DOHH2 (cell line): Measurements from ENCODE around the gene WASF2.

Experiments used
- H3F3A ChIP-seq: fragments of 200-600 bp; sonication (generic), shearing (Covaris generic); 2 replicates; pipeline ENCODE4 v1.6.0; 2016; ENCODE audit warnings: antibody characterized with exemption, mild to moderate bottlenecking; ENCODE audit not compliant: control insufficient read depth, insufficient read depth
- H3K27ac ChIP-seq: fragments of 200-600 bp; sonication (generic); 2 replicates; pipeline ENCODE4 v1.5.1; 2014; ENCODE audit warnings: low read depth, mild to moderate bottlenecking, low read length, moderate library complexity
- H3K27me3 ChIP-seq: fragments of 200-600 bp; sonication (generic); 2 replicates; pipeline ENCODE4 v1.6.1; 2014; ENCODE audit warnings: mild to moderate bottlenecking, low read length, mixed read lengths; ENCODE audit not compliant: control insufficient read depth
- H3K36me3 ChIP-seq: fragments of 200-600 bp; sonication (generic); 2 replicates; pipeline ENCODE4 v1.6.1; 2014; ENCODE audit warnings: mild to moderate bottlenecking, low read length, moderate library complexity, mixed read lengths; ENCODE audit not compliant: control insufficient read depth
- H3K4me1 ChIP-seq: fragments of 200-600 bp; sonication (generic); 2 replicates; pipeline ENCODE4 v1.6.1; 2014; ENCODE audit warnings: mild to moderate bottlenecking, low read length, mixed read lengths; ENCODE audit not compliant: control insufficient read depth
- H3K4me2 ChIP-seq: fragments of 200-600 bp; sonication (generic); 2 replicates; pipeline ENCODE4 v1.6.0; 2014; ENCODE audit warnings: mild to moderate bottlenecking, low read length, moderate library complexity
- H3K4me3 ChIP-seq: fragments of 200-600 bp; sonication (generic); 2 replicates; pipeline ENCODE4 v1.5.1; 2014; ENCODE audit warnings: mild to moderate bottlenecking, low read length, mixed read lengths
- H3K79me2 ChIP-seq: fragments of 200-600 bp; sonication (generic); 2 replicates; pipeline ENCODE4 v1.6.1; 2014; ENCODE audit warnings: mild to moderate bottlenecking, low read length, mixed read lengths; ENCODE audit not compliant: control insufficient read depth
- H3K9me2 ChIP-seq: fragments of 200-600 bp; sonication (generic); replicated peaks from 2 replicates; pipeline ENCODE4 v1.6.1; 2014; ENCODE audit warnings: mild to moderate bottlenecking, low read length, mixed read lengths; ENCODE audit not compliant: control insufficient read depth
- H3K9me3 ChIP-seq: fragments of 200-600 bp; sonication (generic); 2 replicates; pipeline ENCODE4 v1.6.1; 2014; ENCODE audit warnings: antibody characterized with exemption, low read length, mixed read lengths; ENCODE audit not compliant: control insufficient read depth, insufficient read depth
- H4K20me1 ChIP-seq: fragments of 200-600 bp; sonication (generic); 2 replicates; pipeline ENCODE4 v1.6.0; 2014; ENCODE audit warnings: low read depth, mild to moderate bottlenecking, antibody characterized with exemption, low read length, moderate library complexity; ENCODE audit not compliant: control insufficient read depth, insufficient read depth
- CTCF ChIP-seq: fragments of 200-600 bp; sonication (generic); IDR thresholded peaks from one replicate; pipeline ENCODE4 v1.5.1; 2014; ENCODE audit warnings: antibody characterized with exemption, mild to moderate bottlenecking, low read depth, low read length; ENCODE audit not compliant: poor library complexity, severe bottlenecking
- EZH2phosphoT487 ChIP-seq: fragments of 200-600 bp; sonication (generic); IDR thresholded peaks from 2 replicates; pipeline ENCODE4 v1.6.1; 2017; ENCODE audit warnings: borderline replicate concordance, mild to moderate bottlenecking, antibody characterized with exemption, low read length, moderate library complexity, mixed read lengths

The WASF2 gene

GRCh38 chr1:27530192-27530591 lies 40.2 kb upstream of the WASF2 start:
- H3K79me2 ChIP-seq = peaks cover 9% of the 10 kb centered on the region
- no peak overlapping the region for H3K4me3 ChIP-seq
- H4K20me1 ChIP-seq = no peaks in the 10 kb centered on the region
- TF ChIP-seq EZH2phosphoT487 (no peak), CTCF (no peak)
- peaks cover 53% of the 10 kb centered on the region for H3K4me1 ChIP-seq
- H3K9me2 ChIP-seq = no peaks in the 10 kb centered on the region
- H3K27me3 ChIP-seq = peaks cover 2% of the 10 kb centered on the region; the same call in 1 of the 2 replicates
- H3K9me3 ChIP-seq = no peaks in the 10 kb centered on the region
- no peak overlapping the region for H3K27ac ChIP-seq
- H3K36me3 ChIP-seq = no peaks in the 10 kb centered on the region
- H3F3A ChIP-seq = peaks cover 24% of the 10 kb centered on the region
- no peak overlapping the region for H3K4me2 ChIP-seq

- no peak overlapping the region for H3K4me2 ChIP-seq
- H4K20me1 ChIP-seq = no peaks in the 10 kb centered on the region
- H3F3A ChIP-seq = peaks cover 27% of the 10 kb centered on the region
- no peak overlapping the region for H3K4me3 ChIP-seq
- no peaks in the 10 kb centered on the region for H3K9me3 ChIP-seq
- peaks cover 2% of the 10 kb centered on the region; the same call in 1 of the 2 replicates for H3K27me3 ChIP-seq
- no peak overlapping the region for H3K27ac ChIP-seq
- no peaks in the 10 kb centered on the region for H3K36me3 ChIP-seq
- H3K4me1 ChIP-seq = peaks cover 58% of the 10 kb centered on the region
- no peaks in the 10 kb centered on the region for H3K9me2 ChIP-seq
- H3K79me2 ChIP-seq = peaks cover 9% of the 10 kb centered on the region
- TF ChIP-seq EZH2phosphoT487 (no peak), CTCF (no peak)
Observed at GRCh38 chr1:27529704-27530018, 39.7 kb upstream of the WASF2 start.

DNA sequence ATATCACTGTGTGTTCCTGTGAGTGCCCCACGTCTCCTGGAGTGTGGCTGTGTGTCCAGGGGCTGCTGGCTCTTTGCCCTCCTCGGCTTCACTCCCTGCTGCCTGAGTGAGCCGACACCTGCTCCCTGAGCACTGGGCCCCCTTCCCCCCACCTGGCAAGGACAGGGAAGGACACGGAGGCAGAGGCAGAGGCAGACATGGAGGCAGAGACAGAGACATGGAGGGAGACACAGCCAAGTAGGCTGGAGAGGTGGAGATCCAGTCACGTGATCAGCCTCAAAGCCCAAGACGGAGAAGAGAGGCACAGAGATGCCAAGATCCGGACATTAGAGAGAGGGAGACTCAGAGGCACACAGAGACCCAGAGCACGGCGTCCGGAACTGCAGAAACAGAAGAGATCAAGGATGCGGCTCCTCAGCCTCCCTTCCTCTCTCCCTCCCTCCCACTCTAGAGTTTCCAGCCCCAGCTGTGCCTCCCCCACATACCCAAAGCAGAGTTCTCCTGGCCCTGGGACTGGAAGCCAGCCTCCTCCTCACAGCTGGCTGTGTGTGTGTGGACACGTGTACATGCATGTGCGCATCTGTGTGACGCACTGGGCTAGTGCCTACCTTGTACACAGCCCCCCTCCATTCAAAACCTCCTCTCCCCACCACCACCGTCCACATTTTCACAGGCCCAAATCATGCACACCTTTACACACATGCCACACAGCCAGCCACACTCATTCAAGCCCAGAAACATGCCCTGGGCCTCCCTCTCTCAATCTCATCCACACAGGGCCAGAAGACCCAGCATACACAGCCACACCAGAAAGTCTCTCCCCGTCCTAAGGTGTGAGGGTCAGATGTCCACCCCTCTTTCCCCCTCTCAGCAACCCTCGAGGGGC lies 39.1 kb upstream of the WASF2 start:
- no peak for TF ChIP-seq CTCF
- TF ChIP-seq EZH2phosphoT487 = no peak
- Histone ChIP-seq H3K4me1 (peaks cover 64% of the 10 kb centered on the region), H3K4me2 (peak overlapping the region; percentile 82), H3K9me2 (no peaks in the 10 kb centered on the region), H3K27me3 (peaks cover 2% of the 10 kb centered on the region; the same call in 1 of the 2 replicates), H4K20me1 (no peaks in the 10 kb centered on the region), H3K36me3 (no peaks in the 10 kb centered on the region), H3K27ac (no peak overlapping the region), H3K4me3 (peak overlapping the region; percentile 74; the same call in 1 of the 2 replicates), H3K9me3 (no peaks in the 10 kb centered on the region), H3F3A (peaks cover 27% of the 10 kb centered on the region), H3K79me2 (peaks cover 9% of the 10 kb centered on the region)
